GM04503 (cell line): ENCODE data around the gene XYLT2.
"Not testable (repeated sequence)": the region's sequence is repeated elsewhere in the genome, so short reads cannot be mapped to it uniquely, and the experiment has no call there.

Source experiments
- DNase-seq: peaks from one replicate; pipeline ENCODE4 v3.0.0-alpha.2; 2012; ENCODE audit warnings: low read depth

The XYLT2 gene

DNA sequence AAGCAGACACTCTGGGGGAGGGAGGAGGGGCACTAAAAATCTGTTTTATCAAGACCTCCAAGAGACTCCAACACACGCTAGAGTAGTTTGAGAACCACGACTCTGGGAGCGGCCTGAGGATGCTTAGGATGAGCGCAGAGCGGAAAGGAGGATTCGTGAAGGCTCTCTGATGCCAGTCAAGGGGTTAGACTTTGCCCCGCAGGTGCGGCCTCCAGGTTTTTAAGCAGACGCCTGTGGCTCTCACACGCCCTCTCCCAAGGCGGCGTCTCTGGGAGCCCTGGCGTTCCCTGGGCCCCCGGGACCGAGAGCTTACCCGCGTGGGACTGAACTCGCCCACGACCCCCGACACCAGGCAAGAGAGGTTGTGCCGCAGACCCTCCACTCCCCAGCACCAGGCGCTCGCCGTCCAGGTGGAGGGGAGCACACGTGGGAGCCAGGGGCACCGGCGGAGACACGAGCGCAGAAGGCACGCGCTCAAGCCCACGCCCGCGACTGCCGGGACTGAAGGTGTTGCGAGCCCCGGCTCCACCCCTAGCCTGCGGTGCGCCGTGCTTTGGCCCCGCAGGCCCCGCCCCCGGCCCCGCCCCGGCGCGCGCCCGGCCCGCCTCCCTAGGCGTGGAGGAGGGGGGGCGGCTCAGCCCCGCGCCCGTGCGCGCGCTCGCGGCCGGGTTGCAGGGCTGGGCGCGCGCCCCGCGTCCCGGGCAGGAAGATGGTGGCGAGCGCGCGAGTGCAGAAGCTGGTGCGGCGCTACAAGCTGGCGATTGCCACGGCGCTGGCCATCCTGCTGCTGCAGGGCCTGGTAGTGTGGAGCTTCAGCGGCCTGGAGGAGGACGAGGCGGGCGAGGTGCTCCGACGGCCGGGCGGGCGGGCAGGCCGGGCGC is at the start of gene XYLT2:
XYLT2 (plus strand) TSS at position 695 of the 881 bp plus-strand sequence; CDS start at position 710, 15 bp downstream.
- DNase-seq = no peak

DNA sequence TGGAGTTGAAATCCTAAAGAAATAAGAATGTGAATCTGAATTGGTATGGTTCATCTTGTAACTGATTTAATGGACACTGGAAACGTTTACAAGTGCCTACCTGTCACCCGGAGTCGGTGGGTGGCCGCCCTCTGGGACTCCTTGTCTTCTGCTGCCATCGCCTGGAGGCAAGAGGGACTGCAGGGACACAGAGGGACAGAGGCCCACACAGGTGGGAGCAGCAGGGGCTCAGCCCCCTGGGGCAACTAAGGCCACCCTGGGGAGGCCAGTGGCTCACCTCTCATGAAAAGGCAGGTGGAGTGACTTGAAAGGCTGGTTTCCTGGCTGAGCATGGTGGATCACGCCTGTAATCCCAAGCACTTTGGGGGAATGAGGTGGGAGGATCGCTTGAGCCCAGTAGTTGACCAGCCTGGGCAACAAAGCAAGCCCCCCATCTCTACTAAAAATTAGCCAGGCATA is 48.5 kb upstream of the XYLT2 start:
- no peak for DNase-seq

- DNase-seq = no peak
Observed at GRCh38 chr17:50298018-50298417, 47.9 kb upstream of the XYLT2 start.

DNA sequence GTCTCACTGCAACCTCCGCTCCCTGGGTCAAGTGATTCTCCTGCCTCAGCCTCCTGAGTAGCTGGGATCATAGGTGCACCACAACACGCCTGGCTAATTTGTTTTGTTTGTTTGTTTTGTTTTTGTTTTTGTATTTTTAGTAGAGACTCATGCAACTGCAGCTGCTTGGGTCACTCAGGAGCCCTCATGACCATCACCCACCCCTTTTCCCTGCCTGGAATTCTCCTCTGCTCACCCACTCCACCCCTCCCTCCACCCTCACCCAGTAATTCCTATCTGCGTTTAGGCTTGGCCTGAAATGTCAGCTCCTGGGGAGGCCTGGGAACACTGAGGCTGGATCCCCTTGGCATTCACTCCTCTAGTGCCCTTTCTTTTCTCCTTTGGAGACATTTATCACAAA is 46.1 kb upstream of the XYLT2 start:
- no peak for DNase-seq

DNA sequence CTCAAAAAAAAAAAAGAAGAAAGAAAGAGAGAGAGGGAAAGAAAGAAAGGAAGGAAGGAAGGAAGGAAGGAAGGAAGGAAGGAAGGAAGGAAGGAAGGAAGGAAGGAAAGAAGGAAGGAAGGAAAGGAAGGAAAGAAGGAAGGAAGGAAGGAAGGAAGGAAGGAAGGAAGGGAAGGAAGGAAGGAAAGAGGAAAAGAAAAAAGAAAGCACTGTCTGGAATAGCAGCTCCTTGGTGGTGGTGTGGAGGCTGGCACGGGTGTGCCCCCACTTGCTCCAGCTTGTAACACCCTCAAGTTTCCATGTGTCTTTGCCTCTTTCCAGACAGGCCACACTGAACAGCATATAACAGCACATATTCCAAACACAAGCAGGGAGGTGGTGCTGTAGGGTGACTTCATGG is 45.1 kb upstream of the XYLT2 start:
- not testable (repeated sequence) for DNase-seq

- DNase-seq = no peak
Observed at GRCh38 chr17:50301891-50302584, 43.9 kb upstream of the XYLT2 start.

- DNase-seq = no peak
Observed at GRCh38 chr17:50303051-50303450, 42.9 kb upstream of the XYLT2 start.

- no peak for DNase-seq
Observed at GRCh38 chr17:50303596-50303995, 42.3 kb upstream of the XYLT2 start.

- no peak for DNase-seq
Observed at GRCh38 chr17:50304781-50305404, 41.0 kb upstream of the XYLT2 start.

- DNase-seq = no peak
Observed at GRCh38 chr17:50307654-50308053, 38.3 kb upstream of the XYLT2 start.

DNA sequence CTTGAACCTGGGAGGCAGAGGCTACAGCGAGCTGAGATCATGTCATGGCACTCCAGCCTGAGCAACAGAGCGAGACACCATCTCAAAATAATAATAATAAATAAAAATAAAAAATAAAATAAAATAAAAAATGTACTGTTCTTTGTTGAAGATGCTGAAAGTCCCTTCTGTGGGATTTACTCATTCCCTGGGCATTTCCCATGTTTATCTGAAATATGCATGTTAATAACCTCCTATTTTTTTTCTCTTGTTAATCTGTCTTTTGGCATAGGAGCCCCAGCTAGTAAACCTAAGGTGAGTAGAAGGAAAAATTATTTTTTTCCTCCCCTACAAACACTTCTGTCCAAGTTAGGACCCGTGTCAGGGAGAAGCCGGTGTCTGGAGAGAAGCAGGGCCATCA is 37.3 kb upstream of the XYLT2 start:
- no peak for DNase-seq

- DNase-seq = no peak
Observed at GRCh38 chr17:50310455-50311111, 35.3 kb upstream of the XYLT2 start.

GRCh38 chr17:50311112-50311460 is 34.8 kb upstream of the XYLT2 start:
- DNase-seq = no peak

DNA sequence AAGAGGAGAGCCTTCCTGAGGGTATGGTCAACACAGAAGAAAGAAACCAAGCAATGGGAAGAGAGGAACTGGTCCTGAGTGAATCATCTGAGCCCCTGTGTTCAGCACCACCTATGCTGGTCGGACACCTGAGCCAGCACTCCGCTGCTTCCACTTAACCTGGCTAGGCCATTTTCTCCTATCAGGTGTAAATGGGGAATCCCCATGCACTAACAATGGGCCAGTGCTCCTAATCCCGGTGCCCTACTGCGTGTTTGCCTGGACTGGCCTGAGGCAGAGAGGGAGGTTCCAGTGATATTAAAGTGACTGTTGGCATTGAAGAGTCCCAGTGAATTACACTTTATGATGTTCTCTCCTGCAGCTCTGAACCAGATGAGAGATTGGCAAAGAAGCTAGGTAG is 34.4 kb upstream of the XYLT2 start:
- no peak for DNase-seq

GRCh38 chr17:50312308-50312707 is 33.6 kb upstream of the XYLT2 start:
- no peak for DNase-seq

DNA sequence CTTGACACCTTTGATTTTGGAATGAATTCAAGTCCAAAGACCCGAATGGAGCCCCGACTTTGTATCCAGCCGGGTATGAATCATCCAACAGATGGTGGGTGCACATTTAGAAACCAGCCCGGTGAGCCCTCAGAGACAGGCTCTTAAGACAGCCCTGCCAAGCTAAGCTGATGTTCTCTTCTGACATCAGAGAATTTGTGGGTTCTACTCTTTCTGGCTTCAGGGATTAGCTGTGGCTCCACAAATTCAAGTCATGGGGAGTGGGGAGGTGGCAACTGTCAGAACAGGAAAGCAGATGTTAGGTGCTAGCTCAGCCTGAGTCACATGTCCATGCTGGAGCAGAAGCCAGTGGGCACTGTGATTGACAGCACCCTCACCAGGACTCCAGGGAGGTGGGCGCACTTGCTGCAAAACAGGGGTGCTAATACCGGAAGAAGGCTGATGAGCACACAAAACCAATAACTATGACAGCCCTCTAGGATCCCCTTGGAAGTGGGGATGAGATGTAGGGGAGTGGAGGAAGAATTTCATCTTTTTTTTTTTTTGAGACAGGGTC is 31.4 kb upstream of the XYLT2 start:
- no peak for DNase-seq

DNA sequence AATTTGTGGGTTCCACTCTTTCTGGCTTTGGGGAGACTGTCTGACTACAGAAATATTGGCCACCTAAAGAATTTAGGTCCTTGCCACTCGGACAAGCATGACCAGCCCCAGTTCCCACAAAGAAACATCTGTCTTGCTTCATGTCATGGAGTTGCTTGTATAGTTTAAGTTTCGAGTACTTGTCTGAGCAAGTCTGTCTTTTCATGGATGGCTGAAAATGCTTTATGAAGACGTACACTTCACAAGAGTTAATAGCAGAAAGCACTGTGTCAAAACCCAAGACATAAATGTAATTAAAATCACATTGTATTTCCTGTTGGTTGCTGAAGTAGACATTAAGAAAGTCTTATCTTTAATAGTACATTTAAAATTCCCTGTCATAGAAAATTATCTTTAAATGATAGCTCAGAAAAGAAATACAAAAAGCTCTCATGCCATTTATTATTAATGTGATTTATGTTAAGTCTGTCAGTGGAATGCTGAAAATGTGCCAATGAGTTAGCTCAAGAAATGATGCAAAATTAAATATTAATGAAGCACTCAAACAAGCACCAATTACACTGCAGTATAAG is 29.8 kb upstream of the XYLT2 start:
- DNase-seq = no peak

DNA sequence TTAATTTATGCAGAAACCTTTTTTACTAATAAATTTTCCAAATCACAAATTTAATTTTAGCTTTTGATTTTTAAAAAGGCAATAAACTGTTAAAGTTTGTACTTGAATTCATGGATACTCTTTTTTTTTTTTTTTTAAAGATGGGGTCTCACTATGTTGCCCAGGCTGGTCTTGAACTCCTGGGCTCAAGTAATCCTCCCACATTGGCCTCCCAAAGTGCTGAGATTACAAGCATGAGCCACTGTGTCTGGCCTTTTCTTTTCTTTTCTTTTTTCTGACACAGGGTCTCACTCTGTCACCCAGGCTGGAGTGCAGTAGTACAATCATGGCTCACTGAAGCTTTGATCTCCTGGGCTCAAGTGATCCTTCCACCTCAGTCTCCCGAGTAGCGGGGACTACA is 29.3 kb upstream of the XYLT2 start:
- DNase-seq = not testable (repeated sequence)

DNA sequence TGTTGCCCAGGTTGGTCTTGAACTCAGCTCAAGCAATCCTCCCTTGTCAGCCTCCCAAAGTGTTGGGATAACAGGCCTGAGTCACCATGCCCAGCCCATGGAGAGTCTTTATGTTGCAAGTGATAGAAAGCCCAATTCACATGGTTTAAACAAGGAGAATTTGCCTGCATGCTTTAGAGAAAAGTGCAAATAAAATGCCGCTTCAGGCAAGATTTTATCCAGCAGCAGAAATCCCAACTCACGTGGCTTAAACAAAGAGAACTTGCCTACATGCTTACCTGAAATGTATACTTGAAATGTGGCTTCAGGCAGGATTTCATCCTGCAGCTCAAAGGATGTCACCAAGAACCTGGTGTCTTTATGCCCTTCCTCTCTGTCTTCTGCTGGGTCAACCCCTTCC is 28.8 kb upstream of the XYLT2 start:
- DNase-seq = no peak

- no peak for DNase-seq
Observed at GRCh38 chr17:50318501-50319285, 27.2 kb upstream of the XYLT2 start.
